Measurements from ENCODE around the gene ZSCAN26.

DNA sequence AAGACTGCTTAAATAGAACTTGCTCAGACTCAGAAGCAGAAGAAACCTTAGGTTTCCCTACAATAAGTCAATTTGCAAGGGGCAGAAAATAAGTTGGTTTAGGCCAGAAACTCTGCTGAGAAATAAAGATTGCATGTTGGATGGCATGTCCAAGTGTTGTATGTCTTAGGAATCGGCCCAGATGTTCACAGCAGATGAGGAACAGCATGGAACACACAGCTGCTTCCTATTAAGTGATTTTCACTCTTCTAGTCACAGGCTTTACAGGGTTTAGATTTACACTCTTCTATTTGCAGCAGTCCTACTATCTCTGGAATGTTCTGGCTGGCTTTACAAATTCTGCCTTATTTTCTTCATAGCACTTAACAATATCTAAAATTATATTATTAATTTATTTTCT, 18.0 kb upstream of the ZSCAN26 start:
- TF ChIP-seq, protein P1, sequence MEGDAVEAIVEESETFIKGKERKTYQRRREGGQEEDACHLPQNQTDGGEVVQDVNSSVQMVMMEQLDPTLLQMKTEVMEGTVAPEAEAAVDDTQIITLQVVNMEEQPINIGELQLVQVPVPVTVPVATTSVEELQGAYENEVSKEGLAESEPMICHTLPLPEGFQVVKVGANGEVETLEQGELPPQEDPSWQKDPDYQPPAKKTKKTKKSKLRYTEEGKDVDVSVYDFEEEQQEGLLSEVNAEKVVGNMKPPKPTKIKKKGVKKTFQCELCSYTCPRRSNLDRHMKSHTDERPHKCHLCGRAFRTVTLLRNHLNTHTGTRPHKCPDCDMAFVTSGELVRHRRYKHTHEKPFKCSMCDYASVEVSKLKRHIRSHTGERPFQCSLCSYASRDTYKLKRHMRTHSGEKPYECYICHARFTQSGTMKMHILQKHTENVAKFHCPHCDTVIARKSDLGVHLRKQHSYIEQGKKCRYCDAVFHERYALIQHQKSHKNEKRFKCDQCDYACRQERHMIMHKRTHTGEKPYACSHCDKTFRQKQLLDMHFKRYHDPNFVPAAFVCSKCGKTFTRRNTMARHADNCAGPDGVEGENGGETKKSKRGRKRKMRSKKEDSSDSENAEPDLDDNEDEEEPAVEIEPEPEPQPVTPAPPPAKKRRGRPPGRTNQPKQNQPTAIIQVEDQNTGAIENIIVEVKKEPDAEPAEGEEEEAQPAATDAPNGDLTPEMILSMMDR (IDR thresholded peaks at IDR 0.05): no peak
- TF ChIP-seq POLR2A (IDR thresholded peaks at IDR 0.05): no peak
- TF ChIP-seq POLR2AphosphoS5 (IDR thresholded peaks at IDR 0.05): no peak
- TF ChIP-seq EP300 (IDR thresholded peaks at IDR 0.05): no peak

Data from suprapubic skin (tissue), 4 donors.